ENCODE measurements around the gene GADD45A.

The GADD45A gene

GRCh38 chr1:67668660-67669059 lies 16.3 kb upstream of the GADD45A start:
- no peak for DNase-seq (ENCODE audit: low read depth)

- no peak for DNase-seq (ENCODE audit: low read depth)
Observed at GRCh38 chr1:67672260-67672803, 12.7 kb upstream of the GADD45A start.

DNA sequence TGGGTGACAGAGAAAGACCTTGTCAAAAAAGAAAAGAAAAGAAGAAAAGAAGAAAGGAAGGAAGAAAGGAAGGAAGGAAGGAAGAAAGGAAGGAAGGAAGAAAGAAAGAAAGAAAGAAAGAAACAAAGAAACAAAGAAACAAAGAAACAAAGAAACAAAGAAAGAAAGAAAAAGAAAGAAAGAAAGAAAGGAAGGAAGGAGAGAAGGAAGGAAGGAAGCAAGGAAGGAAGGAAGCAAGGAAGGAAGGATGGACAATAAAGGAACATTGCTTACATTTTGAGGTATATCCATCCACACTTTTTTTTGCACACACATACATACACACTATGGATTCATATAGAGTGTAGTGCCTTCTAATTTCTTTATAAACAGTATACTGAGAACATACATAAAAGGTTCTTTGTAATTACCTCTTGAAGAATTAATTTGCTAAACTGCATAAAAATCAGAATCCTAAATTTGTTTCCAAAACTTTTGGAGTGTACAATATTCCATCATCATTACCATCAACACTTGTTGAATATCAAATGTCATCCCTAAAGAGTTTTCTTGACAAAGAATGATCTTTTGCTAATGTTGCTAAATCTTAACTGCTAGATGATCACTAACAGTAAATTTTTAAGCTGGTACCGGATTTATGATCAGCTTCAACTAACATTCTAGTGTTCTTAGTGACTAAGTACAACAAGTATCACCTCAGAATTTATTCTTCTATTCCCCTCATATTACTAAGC lies 11.4 kb upstream of the GADD45A start:
- DNase-seq (ENCODE audit: low read depth), result no peak

DNA sequence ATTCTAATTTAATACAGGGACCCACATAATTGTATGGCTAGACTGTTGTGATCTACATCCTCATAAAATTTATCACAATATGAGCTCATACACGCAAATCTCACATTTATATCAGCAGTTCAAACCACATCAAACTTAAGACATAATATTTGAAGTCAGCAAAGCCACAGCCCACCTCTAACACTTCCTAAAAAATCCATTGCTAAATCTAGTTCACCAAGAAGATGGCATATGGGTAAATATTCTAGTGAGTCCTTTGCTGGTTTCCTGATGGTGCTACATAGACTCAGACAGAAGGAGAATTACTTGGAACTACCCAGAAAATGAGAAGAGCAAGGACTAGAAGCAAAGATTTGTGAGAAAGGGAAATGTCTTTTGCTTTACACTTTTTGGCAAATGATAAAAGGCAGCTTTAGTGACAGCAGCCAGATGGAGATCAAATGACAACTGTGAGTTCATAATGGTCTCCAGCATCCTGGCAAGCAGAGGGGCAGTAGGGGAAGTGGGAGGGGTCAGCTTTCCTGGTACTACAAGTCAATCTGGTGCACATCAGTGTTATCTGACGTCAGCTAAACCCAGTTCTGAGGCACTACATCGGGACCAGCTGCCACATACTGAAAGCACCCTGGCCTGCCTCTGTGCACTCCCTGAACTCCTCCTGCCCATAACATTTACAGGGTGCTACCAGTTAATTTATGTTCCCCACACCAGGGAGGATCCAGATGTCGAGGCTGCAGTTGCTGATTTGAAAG lies 10.6 kb upstream of the GADD45A start:
- DNase-seq (ENCODE audit: low read depth), result no peak

- DNase-seq (ENCODE audit: low read depth), result no peak
Observed at GRCh38 chr1:67675800-67676199, 9.2 kb upstream of the GADD45A start.

- DNase-seq (ENCODE audit: low read depth), result no peak
Observed at GRCh38 chr1:67676287-67676686, 8.7 kb upstream of the GADD45A start.

GRCh38 chr1:67676946-67677345 lies 8.1 kb upstream of the GADD45A start:
- no peak for DNase-seq (ENCODE audit: low read depth)

DNA sequence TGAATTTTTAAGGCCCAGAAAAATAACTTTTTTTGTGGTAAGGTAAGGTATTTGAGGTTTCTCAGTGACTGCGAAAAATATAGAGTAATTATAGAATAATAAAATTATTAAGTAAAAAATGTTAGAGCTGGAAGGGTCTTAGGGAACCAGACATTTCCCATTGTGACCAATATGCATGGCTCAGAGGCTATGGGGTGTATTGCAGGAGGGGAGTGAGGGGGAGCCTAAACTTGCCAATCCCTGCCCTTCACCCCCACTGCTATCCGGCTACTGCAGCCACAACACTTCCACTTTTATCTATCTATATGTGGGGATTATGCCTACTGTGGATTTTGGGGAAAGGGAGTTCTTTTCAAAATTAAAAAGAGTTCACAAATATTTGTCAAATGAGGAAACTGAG lies 7.6 kb upstream of the GADD45A start:
- DNase-seq (ENCODE audit: low read depth), result no peak

- no peak for DNase-seq (ENCODE audit: low read depth)
Observed at GRCh38 chr1:67677930-67678329, 7.1 kb upstream of the GADD45A start.

GRCh38 chr1:67679691-67680090 lies 5.3 kb upstream of the GADD45A start:
- DNase-seq (ENCODE audit: low read depth), result peak; percentile 47

DNA sequence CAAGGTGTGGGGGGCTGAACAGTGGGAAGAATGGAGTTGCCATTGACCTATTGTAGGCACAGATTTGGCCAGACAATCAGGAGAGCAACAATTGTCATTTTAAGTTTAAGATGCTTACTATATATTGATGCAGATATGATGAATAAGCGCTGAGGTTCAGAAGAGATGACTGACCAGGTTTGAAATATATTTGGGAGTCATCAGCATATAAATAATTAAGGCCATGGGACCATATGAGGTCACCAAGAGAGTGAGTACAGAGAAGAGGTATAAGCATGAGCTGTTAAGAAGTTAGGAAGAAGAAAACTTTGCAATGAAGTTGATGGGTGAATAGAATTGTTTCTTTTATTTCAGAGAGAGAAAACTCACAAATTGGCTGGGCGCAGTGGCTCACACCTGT lies 4.5 kb upstream of the GADD45A start:
- no peak for DNase-seq (ENCODE audit: low read depth)

DNA sequence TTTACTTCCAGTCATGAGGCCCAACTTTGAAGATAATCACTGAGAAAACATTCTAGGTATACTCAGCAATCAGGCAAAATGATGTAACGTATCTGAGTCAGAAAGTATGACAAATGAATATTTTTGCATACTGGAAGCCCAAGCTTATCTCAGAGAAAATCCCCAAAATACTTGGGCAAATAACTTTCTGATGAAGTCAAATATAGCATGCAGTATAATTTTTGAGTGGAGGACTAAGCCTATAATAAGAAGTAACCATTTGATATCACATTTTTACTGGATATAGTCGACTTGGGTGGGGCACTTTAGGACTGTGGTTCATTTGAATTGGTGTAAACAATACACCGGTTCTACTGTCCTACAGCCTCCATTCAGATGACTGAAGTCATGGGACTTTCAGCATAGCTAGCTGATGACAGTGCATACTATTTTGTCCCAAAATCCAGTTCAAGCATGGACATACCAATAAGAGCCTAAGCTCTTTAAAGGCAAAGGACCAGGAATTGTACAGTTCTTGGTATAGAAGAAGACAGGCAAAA lies 2.3 kb upstream of the GADD45A start:
- DNase-seq (ENCODE audit: low read depth), result peak; percentile 95

DNA sequence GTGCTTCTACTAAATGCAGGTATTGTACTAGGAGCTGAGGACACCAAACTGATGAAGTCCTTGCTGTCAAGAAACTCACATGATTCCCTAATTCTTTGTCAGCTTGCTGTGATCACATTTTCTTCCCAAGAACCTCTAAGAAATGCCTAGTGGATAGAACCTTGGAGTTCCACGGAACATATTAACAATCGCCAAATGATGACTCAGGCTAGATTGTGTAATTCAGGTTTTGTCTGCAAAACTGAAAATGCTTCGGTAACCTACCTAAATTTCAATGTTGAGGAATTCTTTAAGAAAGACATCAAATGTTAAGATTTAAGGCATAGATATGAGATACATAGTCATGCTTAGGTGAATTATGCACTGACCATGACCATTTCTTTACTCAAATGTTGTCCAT lies 1.7 kb upstream of the GADD45A start:
- no peak for DNase-seq (ENCODE audit: low read depth)

- no peak for DNase-seq (ENCODE audit: low read depth)
Observed at GRCh38 chr1:67683766-67684525, 1.1 kb upstream of the GADD45A start.

DNA sequence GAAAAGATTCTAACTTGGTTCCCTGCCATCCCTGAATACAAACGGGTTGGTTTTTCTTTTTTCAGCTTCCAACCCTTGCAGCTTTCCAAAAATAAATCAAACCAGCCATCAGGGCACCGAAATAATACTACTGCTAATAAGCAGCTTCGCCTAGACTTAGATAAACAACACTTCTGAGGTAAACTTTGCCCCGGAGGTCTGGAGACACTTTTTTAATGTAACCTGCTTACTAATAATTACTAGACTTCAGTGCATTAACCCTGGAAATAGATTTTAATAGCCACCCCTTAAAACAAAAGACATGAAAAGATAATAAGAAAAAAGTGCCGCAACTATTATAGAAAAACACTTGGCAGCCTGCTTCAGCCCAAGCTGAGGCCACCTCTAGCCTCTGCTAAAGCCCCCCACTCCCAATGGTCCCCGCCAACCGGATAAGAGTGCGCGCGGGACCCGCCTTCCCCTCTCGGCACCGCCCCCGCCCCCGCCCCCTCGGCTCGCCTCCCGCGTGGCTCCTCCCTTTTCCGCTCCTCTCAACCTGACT lies 405 bp upstream of the GADD45A start:
- no peak for DNase-seq (ENCODE audit: low read depth)

DNA sequence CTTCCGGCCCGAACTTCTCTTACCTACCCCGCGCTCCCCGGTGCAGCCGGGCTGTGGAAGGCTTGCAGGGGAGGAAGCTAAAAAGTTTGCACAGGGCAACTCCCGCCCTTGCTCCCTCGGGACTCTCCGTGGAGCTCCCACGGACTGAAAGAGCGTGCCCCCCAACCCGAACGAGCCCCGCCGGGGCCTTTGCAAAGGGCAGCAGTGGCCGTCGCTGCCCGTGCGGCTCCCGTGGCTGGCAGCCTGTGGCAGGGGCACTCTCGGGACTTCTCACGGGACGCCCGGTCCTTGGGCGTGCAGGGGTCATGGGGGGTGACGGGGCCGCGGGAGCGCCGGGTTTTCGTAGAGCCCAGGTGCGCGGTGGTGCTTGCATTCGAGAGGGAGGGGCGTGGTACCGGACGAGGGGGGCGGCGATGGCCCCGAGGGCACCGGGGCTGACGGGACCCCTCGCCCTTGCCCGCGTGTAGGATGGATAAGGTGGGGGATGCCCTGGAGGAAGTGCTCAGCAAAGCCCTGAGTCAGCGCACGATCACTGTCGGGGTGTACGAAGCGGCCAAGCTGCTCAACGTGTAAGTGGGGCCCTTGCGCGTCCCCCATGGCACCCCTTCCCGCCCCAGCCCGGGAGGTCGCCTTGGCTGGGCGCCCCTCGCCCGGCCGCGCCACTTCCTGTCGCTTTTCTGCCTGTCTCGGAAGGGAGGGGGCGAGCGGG lies 711 bp downstream of the GADD45A start:
- DNase-seq (ENCODE audit: low read depth), result no peak

DNA sequence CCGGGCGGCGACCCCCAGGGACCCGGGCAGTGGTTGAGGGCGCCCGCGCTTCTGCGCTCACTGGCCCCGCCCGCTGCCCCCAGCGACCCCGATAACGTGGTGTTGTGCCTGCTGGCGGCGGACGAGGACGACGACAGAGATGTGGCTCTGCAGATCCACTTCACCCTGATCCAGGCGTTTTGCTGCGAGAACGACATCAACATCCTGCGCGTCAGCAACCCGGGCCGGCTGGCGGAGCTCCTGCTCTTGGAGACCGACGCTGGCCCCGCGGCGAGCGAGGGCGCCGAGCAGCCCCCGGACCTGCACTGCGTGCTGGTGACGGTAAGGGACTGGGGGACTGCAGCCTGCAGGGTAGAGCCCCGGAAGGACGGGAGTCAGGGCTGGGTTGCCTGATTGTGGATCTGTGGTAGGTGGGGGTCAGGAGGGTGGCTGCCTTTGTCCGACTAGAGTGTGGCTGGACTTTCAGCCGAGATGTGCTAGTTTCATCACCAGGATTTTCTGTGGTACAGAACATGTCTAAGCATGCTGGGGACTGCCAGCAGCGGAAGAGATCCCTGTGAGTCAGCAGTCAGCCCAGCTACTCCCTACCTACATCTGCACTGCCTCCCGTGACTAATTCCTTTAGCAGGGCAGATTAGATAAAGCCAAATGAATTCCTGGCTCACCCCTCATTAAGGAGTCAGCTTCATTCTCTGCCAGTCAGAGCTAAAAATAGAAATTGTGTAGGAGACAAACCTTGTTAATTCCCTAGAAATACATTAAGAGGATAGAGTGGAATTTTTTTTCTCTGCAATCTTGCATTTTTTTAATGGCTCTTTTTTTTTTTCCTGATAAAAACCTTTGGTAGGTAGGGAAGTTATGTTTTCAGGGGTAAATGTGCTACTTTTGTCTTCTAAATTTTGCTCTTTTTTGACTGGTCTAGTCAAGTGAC lies 1.5 kb downstream of the GADD45A start:
- DNase-seq (ENCODE audit: low read depth), result peak; percentile 96

DNA sequence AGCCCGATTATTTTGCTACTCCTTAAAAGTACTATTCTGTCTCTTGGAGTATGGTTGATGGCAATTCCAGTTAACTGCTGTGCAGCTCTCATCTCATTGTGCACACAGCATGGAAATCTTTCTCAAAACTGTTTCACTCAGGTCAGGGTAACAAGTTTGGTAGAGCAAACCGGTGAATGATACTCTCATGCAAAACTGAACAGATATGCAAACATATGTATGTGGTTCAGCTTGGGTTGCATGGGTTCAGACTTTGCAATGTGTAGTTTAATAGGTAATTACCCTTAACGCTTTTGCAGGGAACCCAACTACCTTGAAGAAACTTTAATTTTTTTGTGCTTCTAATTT lies 2.2 kb downstream of the GADD45A start:
- no peak for DNase-seq (ENCODE audit: low read depth)

- peak; percentile 77 for DNase-seq (ENCODE audit: low read depth)
Observed at GRCh38 chr1:67687649-67688048, 2.6 kb downstream of the GADD45A start.

DNA sequence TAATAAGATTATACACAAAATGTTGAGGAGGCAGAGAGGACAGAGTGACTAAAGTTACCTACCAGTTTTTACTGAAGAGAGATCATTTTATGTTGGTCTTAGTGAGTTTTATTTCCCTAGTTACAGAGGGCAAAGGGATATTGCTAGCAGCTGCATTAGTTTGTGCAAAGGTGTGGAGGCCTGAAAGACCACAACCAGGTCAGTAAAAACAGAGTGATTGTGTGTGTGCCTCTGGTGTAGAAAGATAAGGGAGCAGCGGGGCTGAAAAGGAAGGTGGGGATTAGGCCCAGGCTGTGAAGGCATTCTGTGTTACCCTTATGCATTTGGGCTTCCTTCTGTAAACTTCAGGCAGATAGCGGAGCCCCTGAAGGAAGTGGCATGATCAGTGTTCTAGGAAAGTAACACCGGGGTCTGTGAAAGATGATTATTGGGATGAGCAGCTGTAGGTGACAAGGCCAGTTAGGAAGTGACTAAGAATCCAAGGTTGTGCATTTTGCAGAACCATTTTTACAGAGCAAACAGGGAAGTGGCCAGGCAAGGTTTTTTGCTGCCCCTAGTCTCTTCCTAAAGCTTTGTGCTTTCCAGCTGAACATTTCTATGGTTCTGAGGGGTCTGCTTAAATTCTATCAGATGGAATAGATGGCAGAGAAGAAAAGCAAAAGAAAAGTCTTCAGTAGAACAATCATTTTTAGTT lies 3.7 kb downstream of the GADD45A start:
- DNase-seq (ENCODE audit: low read depth), result no peak

All from HS-27A (cell line).